KMS-11 (cell line): ENCODE results near the gene CPSF4L.

ENCODE experiments used
- H2AFZ ChIP-seq: fragments of 200-600 bp; sonication (generic); 2 replicates; pipeline ENCODE4 v1.6.1; 2016; ENCODE audit warnings: antibody characterized with exemption, mixed run types, low read depth
- H3K27ac ChIP-seq: fragments of 200-600 bp; sonication (generic); 2 replicates; pipeline ENCODE4 v1.6.1; 2016; ENCODE audit warnings: mild to moderate bottlenecking, mixed run types
- H3K27me3 ChIP-seq: fragments of 200-600 bp; sonication (generic); 2 replicates; pipeline ENCODE4 v1.6.1; 2017; ENCODE audit warnings: mild to moderate bottlenecking, low read depth, mixed run types, moderate library complexity; ENCODE audit not compliant: insufficient read depth
- H3K36me3 ChIP-seq: fragments of 200-600 bp; sonication (generic); 2 replicates; pipeline ENCODE4 v1.6.1; 2017; ENCODE audit warnings: mild to moderate bottlenecking, mixed run types; ENCODE audit not compliant: insufficient read depth
- H3K4me1 ChIP-seq: fragments of 200-600 bp; sonication (generic); 2 replicates; pipeline ENCODE4 v1.6.1; 2016; ENCODE audit warnings: mild to moderate bottlenecking, low read depth, mixed run types; ENCODE audit not compliant: poor library complexity, severe bottlenecking
- H3K4me2 ChIP-seq: fragments of 200-600 bp; sonication (generic); 2 replicates; pipeline ENCODE4 v1.7.0; 2016; ENCODE audit warnings: mild to moderate bottlenecking, mixed run types
- H3K4me3 ChIP-seq: fragments of 200-600 bp; sonication (generic); IDR thresholded peaks from 2 replicates; pipeline ENCODE4 v1.6.1; 2017; ENCODE audit warnings: low read depth, low read length, mixed read lengths; ENCODE audit not compliant: insufficient read depth
- H3K79me2 ChIP-seq: fragments of 200-600 bp; sonication (generic); 2 replicates; pipeline ENCODE4 v1.6.1; 2016; ENCODE audit warnings: low read depth, mixed run types; ENCODE audit not compliant: insufficient read depth
- H3K9ac ChIP-seq: fragments of 200-600 bp; sonication (generic); 2 replicates; pipeline ENCODE4 v1.6.1; 2016; ENCODE audit warnings: mild to moderate bottlenecking, mixed run types
- H4K20me1 ChIP-seq: fragments of 200-600 bp; sonication (generic); 2 replicates; pipeline ENCODE4 v1.6.1; 2016; ENCODE audit warnings: mild to moderate bottlenecking, mixed run types; ENCODE audit not compliant: insufficient read depth
- TF ChIP-seq, protein P1 (sequence below): fragments of 200-600 bp; sonication (generic); conservative IDR thresholded peaks from 2 replicates; pipeline ENCODE4 v1.6.1; 2017; ENCODE audit warnings: low read depth, mild to moderate bottlenecking, antibody characterized with exemption, low read length, moderate library complexity, mixed read lengths

CPSF4L gene

DNA sequence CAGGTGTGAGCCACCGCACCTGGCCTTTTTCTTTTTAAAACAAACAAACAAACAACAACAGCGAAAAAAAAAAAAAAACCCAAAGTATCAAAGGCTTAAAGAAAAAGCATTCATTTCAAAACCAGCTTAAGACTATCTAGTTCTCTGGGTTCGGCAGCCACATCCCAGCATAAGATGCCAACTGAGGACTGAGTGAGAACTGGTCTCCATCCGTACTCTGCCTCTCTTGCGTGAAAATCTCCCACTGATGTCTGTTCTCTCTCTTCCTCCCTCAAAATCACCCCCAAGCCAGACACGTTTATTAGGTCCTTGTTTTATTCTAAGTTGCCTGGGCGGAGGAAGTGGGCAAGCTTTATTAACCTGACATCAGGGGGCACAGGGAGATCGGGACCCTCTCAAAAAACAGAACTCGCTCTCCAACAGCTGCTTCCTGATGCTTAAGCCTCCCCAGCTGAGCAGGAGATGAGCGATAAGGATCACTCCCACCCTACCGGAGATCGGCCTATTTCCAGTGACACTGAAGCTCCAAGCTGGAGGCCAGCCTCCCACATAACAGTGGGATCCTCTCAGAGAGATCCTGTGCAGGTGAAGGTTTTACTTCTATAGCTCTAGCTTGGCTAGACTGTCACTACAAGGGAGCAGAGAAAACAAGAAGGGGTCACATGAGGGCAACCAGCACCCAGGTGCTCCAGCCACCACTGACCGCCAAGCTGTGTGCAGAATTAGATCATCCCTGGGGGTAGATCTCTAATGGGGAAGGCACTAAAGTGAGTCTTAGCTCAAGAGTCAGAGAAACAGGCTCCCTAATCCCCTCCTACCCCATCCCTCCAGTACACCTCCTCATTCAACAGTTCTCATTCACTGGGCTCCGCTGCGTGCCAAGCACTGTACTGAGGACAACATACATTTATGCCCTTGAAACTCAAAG lies 36.5 kb upstream of the CPSF4L start:
- H3K4me2 ChIP-seq: no peak overlapping the region
- H3K9ac ChIP-seq: no peak overlapping the region
- no peaks in the 10 kb centered on the region for H3K27me3 ChIP-seq
- TF ChIP-seq, protein P1, sequence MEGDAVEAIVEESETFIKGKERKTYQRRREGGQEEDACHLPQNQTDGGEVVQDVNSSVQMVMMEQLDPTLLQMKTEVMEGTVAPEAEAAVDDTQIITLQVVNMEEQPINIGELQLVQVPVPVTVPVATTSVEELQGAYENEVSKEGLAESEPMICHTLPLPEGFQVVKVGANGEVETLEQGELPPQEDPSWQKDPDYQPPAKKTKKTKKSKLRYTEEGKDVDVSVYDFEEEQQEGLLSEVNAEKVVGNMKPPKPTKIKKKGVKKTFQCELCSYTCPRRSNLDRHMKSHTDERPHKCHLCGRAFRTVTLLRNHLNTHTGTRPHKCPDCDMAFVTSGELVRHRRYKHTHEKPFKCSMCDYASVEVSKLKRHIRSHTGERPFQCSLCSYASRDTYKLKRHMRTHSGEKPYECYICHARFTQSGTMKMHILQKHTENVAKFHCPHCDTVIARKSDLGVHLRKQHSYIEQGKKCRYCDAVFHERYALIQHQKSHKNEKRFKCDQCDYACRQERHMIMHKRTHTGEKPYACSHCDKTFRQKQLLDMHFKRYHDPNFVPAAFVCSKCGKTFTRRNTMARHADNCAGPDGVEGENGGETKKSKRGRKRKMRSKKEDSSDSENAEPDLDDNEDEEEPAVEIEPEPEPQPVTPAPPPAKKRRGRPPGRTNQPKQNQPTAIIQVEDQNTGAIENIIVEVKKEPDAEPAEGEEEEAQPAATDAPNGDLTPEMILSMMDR: no peak
- no peak overlapping the region for H3K27ac ChIP-seq
- H3K4me1 ChIP-seq: peaks cover 6% of the 10 kb centered on the region
- H2AFZ ChIP-seq: no peak overlapping the region
- no peaks in the 10 kb centered on the region for H3K79me2 ChIP-seq
- H3K4me3 ChIP-seq: no peak overlapping the region
- H3K36me3 ChIP-seq: no peaks in the 10 kb centered on the region
- H4K20me1 ChIP-seq: no peaks in the 10 kb centered on the region

DNA sequence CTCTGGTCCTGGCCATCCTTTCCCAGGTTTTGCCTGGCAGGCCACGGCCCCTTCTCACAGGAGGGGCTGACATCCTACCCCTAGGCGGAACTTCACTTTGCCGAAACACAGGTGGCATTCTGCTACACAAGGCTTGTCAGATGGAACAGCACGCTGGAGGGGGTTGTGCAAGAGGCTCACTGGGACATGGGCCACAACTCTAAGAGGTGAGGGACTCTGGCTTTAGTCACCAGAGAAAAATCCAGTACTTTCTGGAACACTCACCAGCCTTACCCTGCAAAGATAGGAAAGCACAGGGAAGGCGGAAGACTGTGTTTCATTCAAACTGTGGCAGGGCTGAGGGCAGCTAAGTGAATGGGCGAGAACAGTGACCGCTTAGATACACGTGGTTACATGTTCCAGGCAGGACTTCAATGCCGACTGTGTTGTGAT lies 31.8 kb upstream of the CPSF4L start:
- no peaks in the 10 kb centered on the region for H4K20me1 ChIP-seq
- no peak overlapping the region for H3K9ac ChIP-seq
- H3K27ac ChIP-seq: no peak overlapping the region
- H3K27me3 ChIP-seq: no peaks in the 10 kb centered on the region
- peaks cover 30% of the 10 kb centered on the region for H3K4me1 ChIP-seq
- no peak overlapping the region for H3K4me2 ChIP-seq
- H3K4me3 ChIP-seq: no peak overlapping the region
- peaks cover 7% of the 10 kb centered on the region; the same call in 1 of the 2 replicates for H3K79me2 ChIP-seq
- no peak overlapping the region for H2AFZ ChIP-seq
- H3K36me3 ChIP-seq: no peaks in the 10 kb centered on the region
- TF ChIP-seq, protein P1: no peak

DNA sequence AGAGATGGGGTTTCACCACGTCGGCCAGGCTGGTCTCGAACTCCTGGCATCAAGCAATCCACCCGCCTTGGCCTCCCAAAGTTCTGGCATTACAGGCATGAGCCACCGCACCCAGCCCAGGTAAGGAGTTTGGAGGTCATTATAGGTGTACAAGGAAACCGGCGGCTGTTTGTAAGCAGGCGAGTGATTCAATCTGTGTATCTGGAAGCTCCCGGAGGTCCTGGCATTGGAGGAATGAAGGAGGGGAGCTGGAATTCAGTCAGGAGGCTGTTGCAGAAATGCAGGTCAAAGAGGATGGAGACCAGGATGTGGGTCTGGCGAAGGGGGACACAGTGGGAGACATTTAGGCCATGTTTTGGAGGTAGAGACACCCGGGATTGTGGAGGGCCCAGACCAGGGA lies 31.4 kb upstream of the CPSF4L start:
- Histone ChIP-seq H3K36me3 (no peaks in the 10 kb centered on the region), H3K4me3 (no peak overlapping the region), H3K9ac (no peak overlapping the region), H3K27me3 (no peaks in the 10 kb centered on the region), H3K27ac (no peak overlapping the region), H4K20me1 (no peaks in the 10 kb centered on the region), H3K79me2 (peaks cover 7% of the 10 kb centered on the region; the same call in 1 of the 2 replicates), H2AFZ (no peak overlapping the region), H3K4me2 (no peak overlapping the region), H3K4me1 (peaks cover 26% of the 10 kb centered on the region)
- TF ChIP-seq, protein P1: no peak

DNA sequence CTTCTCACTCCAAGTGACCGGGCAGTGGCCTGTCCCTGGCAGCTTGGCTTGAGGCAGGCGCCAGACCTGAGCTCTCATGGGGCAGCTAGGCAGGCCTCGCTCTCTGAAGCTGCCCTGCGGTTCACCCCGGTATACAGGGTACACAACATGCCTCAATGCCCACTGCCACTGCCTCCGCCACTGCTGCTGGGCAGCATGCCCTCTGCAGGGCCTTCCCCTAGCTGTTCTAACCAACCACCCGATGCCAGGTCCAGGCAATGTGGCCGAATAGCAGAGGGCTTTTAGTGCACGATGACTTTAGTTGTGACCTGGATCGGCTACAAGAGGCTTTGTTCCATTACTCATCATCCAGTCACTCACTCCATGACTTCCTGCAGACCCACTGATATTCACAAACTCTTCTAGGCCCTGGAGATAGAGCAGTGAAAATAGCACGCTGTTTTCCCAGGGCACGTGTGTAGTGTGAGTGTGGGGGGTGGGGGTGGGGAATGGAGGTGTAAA lies 30.4 kb upstream of the CPSF4L start:
- H3K79me2 ChIP-seq: peaks cover 7% of the 10 kb centered on the region; the same call in 1 of the 2 replicates
- peaks cover 24% of the 10 kb centered on the region for H3K4me1 ChIP-seq
- peak overlapping the region; percentile 98 for H3K4me2 ChIP-seq
- H2AFZ ChIP-seq: 0 out of 2 replicates have a peak overlapping the region, but pooled peaks have one; percentile 73
- no peaks in the 10 kb centered on the region for H4K20me1 ChIP-seq
- H3K4me3 ChIP-seq: no peak overlapping the region
- H3K9ac ChIP-seq: peak overlapping the region; percentile 73; the same call in 1 of the 2 replicates
- no peaks in the 10 kb centered on the region for H3K27me3 ChIP-seq
- peak overlapping the region; percentile 88; the same call in 1 of the 2 replicates for H3K27ac ChIP-seq
- TF ChIP-seq, protein P1: no peak
- no peaks in the 10 kb centered on the region for H3K36me3 ChIP-seq
